ENCODE results near the gene DDX21. TPM values are rescaled to one million over a fixed set of nuclear protein-coding genes. Genes with fewer than 3 reads are reported as not detected.
"Not testable (repeated sequence)": the region's sequence is repeated elsewhere in the genome, so short reads cannot be mapped to it uniquely, and the experiment has no call there.

Gene DDX21
- total and polyA plus RNA-seq, 2 of the 13 experiments (the other 11 are each of a cell fraction or from before 2014, with no cell fraction given): 52.5 to 147 TPM

GRCh38 chr10:69010151-69010640 is 54.2 kb downstream of the DDX21 start:
- Histone ChIP-seq H4K20me1 (ENCODE audit: insufficient read depth, low read length) (no peaks in the 10 kb centered on the region), H3K9me3 (ENCODE audit: low read length) (no peaks in the 10 kb centered on the region), H3K4me3 (replicated peaks in 1 of 3; ENCODE audit: insufficient read depth in 1 of 3, low read depth in 2 of 3, low read length in 3 of 3) (no peak overlapping the region), H2AFZ (ENCODE audit: low read length) (no peak overlapping the region), H3K4me2 (ENCODE audit: low read depth, low read length) (no peak overlapping the region), H3K9ac (ENCODE audit: insufficient read depth, low read depth, low read length) (no peak overlapping the region), H3K4me1 (ENCODE audit: insufficient read depth, low read length) (no peaks in the 10 kb centered on the region), H3K36me3 (replicated peaks in 1 of 2; ENCODE audit: control insufficient read depth in 1 of 2, insufficient read depth in 2 of 2, low read length in 2 of 2) (peaks cover 8 to 39% of the 10 kb centered on the region in 2 experiments; a peak in 3 of 5 replicates), H3K79me2 (ENCODE audit: insufficient read depth, low read length) (no peaks in the 10 kb centered on the region), H3K27ac (ENCODE audit: extremely low read length, insufficient read depth, low read length) (no peak overlapping the region), H3K27me3 (ENCODE audit: control insufficient read depth in 1 of 2, insufficient read depth in 2 of 2, low read length in 2 of 2) (no peaks in the 10 kb centered on the region)
- 34% methylated on average over 1 of the region's 1 CpG for WGBS (ENCODE audit: low lambda C conversion rate)
- TF ChIP-seq SOX5 (CRISPR knock-in tag; IDR thresholded peaks at IDR 0.05; ENCODE audit: borderline replicate concordance) (no peak), POLR2G (IDR thresholded peaks at IDR 0.05; ENCODE audit: low read depth, low read length) (no peak), ZNF691 (CRISPR knock-in tag; IDR thresholded peaks at IDR 0.05; ENCODE audit: borderline replicate concordance, low read depth) (no peak)
- in situ Hi-C loops (cut with HindIII; ENCODE audit: extremely low pct_ligation_motif_present, low pct_unique_long_range_greater_than_20kb): no loop called here
- ChIA-PET POLR2A (no interaction called here), CTCF (ENCODE audit: low intra/inter-chr PET ratio, low total read pairs) (no interaction called here)
- FAIRE-seq (no peak), DNase-seq (ENCODE audit: low spot score) (no peak), ATAC-seq (no peak)
- intact Hi-C loops (cut with micrococcal nuclease; ENCODE audit: unreplicated experiment): no loop called here
- no TSS peak for BruUV-seq (replicated peaks)

DNA sequence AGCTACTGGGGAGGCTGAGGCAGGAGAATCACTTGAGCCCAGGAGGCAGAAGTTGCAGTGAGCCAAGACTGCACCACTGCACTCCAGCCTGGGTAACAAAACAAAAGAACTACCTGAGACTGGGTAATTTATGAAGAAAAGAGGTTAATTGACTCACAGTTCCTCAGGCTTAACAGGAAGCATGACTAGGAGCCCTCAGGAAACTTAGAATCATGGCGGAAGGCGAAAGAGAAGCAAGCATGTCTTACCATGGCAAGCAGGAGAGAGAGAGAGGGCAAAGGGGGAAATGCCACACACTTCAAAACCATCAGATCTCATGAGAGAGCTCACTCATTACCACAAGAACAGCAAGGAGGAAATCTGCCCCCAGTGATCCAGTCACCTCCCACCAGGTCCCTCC is 56.8 kb downstream of the DDX21 start:
- H3K36me3 ChIP-seq (replicated peaks in 1 of 2; ENCODE audit: control insufficient read depth in 1 of 2, insufficient read depth in 2 of 2, low read length in 2 of 2): peaks cover 10 to 38% of the 10 kb centered on the region in 2 experiments; a peak in 3 of 5 replicates
- H3K9me3 ChIP-seq (ENCODE audit: low read length); H3K79me2 ChIP-seq (ENCODE audit: insufficient read depth, low read length); BruUV-seq (replicated peaks); POLR2A ChIA-PET; in situ Hi-C loops (cut with HindIII; ENCODE audit: extremely low pct_ligation_motif_present, low pct_unique_long_range_greater_than_20kb); intact Hi-C loops (cut with micrococcal nuclease; ENCODE audit: unreplicated experiment); H3K4me3 ChIP-seq (replicated peaks in 1 of 3; ENCODE audit: insufficient read depth in 1 of 3, low read depth in 2 of 3, low read length in 3 of 3); H2AFZ ChIP-seq (ENCODE audit: low read length); H4K20me1 ChIP-seq (ENCODE audit: insufficient read depth, low read length); ATAC-seq; H3K27ac ChIP-seq (ENCODE audit: extremely low read length, insufficient read depth, low read length); H3K9ac ChIP-seq (ENCODE audit: insufficient read depth, low read depth, low read length); H3K4me2 ChIP-seq (ENCODE audit: low read depth, low read length); FAIRE-seq; H3K27me3 ChIP-seq (ENCODE audit: control insufficient read depth in 1 of 2, insufficient read depth in 2 of 2, low read length in 2 of 2); H3K4me1 ChIP-seq (ENCODE audit: insufficient read depth, low read length); CTCF ChIA-PET (ENCODE audit: low intra/inter-chr PET ratio, low total read pairs); DNase-seq (ENCODE audit: low spot score): not testable (repeated sequence)
- WGBS (ENCODE audit: low lambda C conversion rate): 100% methylated on average over 2 of the region's 2 CpGs

Measured in HepG2 (cell line).